A549 (cell line): Measurements from ENCODE around the gene COG5. TPM values are rescaled to one million over a fixed set of nuclear protein-coding genes. Genes with fewer than 3 reads are reported as not detected.

Source experiments
- ATAC-seq, 2 experiments: fragments of 200-7000 bp in 1 of 2; fragments of >200 bp in 1 of 2; cut with Nextera tagmentation in 1 of 2; cut with Tn5 transposase in 1 of 2; 3 replicates each; pipeline versions ENCODE4 v1.8.0 to v1.9.1; 2018 to 2020; ENCODE audit warnings: mild to moderate bottlenecking in 1 of 2, moderate library complexity in 1 of 2
- CTCF ChIA-PET: fragments of 300-600 bp; sonication (Branson Sonifier 250); formaldehyde crosslinking; extraction: SDS; loops from one replicate; lab custom pipeline; 2021; ENCODE audit warnings: antibody characterized with exemption, inconsistent platforms; lab: Yijun Ruan, JAX
- POLR2A ChIA-PET: fragments of 350-600 bp; formaldehyde crosslinking; extraction: SDS; loops from one replicate; lab custom pipeline; 2021; ENCODE audit warnings: antibody characterized with exemption, inconsistent platforms; lab: Yijun Ruan, JAX
- DNase-seq, 2 experiments: peaks; one replicate each; pipeline versions ENCODE4 v3.0.0 to v3.0.0-alpha.2; 2011 to 2016; ENCODE audit warnings: low read depth in 1 of 2, low spot score in 1 of 2
- FAIRE-seq: peaks from 2 replicates; lab custom pipeline; 2011; peaks lifted over from hg19 to GRCh38; lab: Jason Lieb, UNC
- H3K27ac ChIP-seq, 2 experiments: fragments of >200 bp; sonication (Bioruptor Twin); formaldehyde crosslinking; 3 replicates each; pipeline ENCODE4 v1.5.1; 2016 to 2017
- H3K4me1 ChIP-seq: fragments of >200 bp; sonication (Bioruptor Twin); formaldehyde crosslinking; 3 replicates; pipeline ENCODE4 v1.6.1; 2016
- H3K4me2 ChIP-seq: fragments of >200 bp; sonication (Bioruptor Twin); formaldehyde crosslinking; 3 replicates; pipeline ENCODE4 v1.6.1; 2016
- H3K4me3 ChIP-seq: fragments of >200 bp; sonication (Bioruptor Twin); formaldehyde crosslinking; 3 replicates; pipeline ENCODE4 v1.5.1; 2016
- H3K9me3 ChIP-seq: fragments of >200 bp; sonication (Bioruptor Twin); formaldehyde crosslinking; 3 replicates; pipeline ENCODE4 v1.6.1; 2016
- ATOH8 ChIP-seq: fragments of 250-450 bp; sonication (Bioruptor Pico); IDR thresholded peaks from 2 replicates; pipeline ENCODE4 v1.5.0; 2020; ENCODE audit warnings: low read depth, mild to moderate bottlenecking, moderate library complexity
- CBX8 ChIP-seq: fragments of 200-600 bp; sonication (generic); IDR thresholded peaks from 2 replicates; pipeline ENCODE4 v1.6.1; 2016
- EHMT2 ChIP-seq: fragments of 200-600 bp; sonication (generic); IDR thresholded peaks from 2 replicates; pipeline ENCODE4 v1.6.1; 2016; ENCODE audit warnings: antibody characterized with exemption, low read depth, mild to moderate bottlenecking, moderate library complexity
- ELK1 ChIP-seq: fragments of 150-350 bp; IDR thresholded peaks from 2 replicates; pipeline ENCODE4 v1.6.1; 2014; ENCODE audit warnings: low read depth, mild to moderate bottlenecking, low read length
- ESRRA ChIP-seq: fragments of 150-350 bp; IDR thresholded peaks from 2 replicates; pipeline ENCODE4 v1.6.1; 2014; ENCODE audit warnings: mild to moderate bottlenecking, low read length, borderline replicate concordance
- FOXS1 ChIP-seq: fragments of 250-450 bp; sonication (Bioruptor Pico); IDR thresholded peaks from 2 replicates; pipeline ENCODE4 v1.5.0; 2020; ENCODE audit warnings: mild to moderate bottlenecking, moderate library complexity
- HDAC2 ChIP-seq: fragments of 200-600 bp; sonication (generic); IDR thresholded peaks from 2 replicates; pipeline ENCODE4 v1.6.1; 2016
- HES2 ChIP-seq: fragments of >200 bp; sonication (Bioruptor Twin); formaldehyde crosslinking; IDR thresholded peaks from 2 replicates; pipeline ENCODE4 v1.6.1; 2016
- HEYL ChIP-seq: fragments of 250-450 bp; sonication (Bioruptor Pico); IDR thresholded peaks from 2 replicates; pipeline ENCODE4 v1.8.0; 2021; ENCODE audit warnings: mild to moderate bottlenecking, moderate library complexity
- HMGXB4 ChIP-seq: fragments of 250-450 bp; sonication (Bioruptor Pico); IDR thresholded peaks from 2 replicates; pipeline ENCODE4 v1.5.0; 2021; ENCODE audit warnings: mild to moderate bottlenecking, moderate library complexity, borderline replicate concordance
- HOXB13 ChIP-seq: fragments of 250-450 bp; sonication (Bioruptor Pico); IDR thresholded peaks from 2 replicates; pipeline ENCODE4 v1.5.0; 2020; ENCODE audit warnings: low read depth, mild to moderate bottlenecking, moderate library complexity
- HOXB5 ChIP-seq: fragments of 250-450 bp; sonication (Bioruptor Pico); IDR thresholded peaks from 2 replicates; pipeline ENCODE4 v1.5.0; 2020; ENCODE audit warnings: mild to moderate bottlenecking, moderate library complexity
- KDM1A ChIP-seq: fragments of 200-600 bp; sonication (generic); IDR thresholded peaks from 2 replicates; pipeline ENCODE4 v1.6.1; 2016; ENCODE audit warnings: low read depth, mild to moderate bottlenecking
- MAZ ChIP-seq: fragments of 150-350 bp; IDR thresholded peaks from 2 replicates; pipeline ENCODE4 v1.6.1; 2014; ENCODE audit warnings: antibody characterized with exemption, low read depth, low read length, borderline replicate concordance
- MYC ChIP-seq: IDR thresholded peaks from 2 replicates; pipeline ENCODE4 v1.6.1; 2012; ENCODE audit warnings: mild to moderate bottlenecking, inconsistent platforms, low read length, improper control_type of control experiment, borderline replicate concordance
- PBX3 ChIP-seq: IDR thresholded peaks from 2 replicates; pipeline ENCODE4 v1.6.1; 2012
- PHF8 ChIP-seq: fragments of 200-600 bp; sonication (generic); IDR thresholded peaks from 2 replicates; pipeline ENCODE4 v1.6.1; 2016; ENCODE audit warnings: low read depth, mild to moderate bottlenecking, antibody characterized with exemption, moderate library complexity, borderline replicate concordance
- RARB ChIP-seq: fragments of 250-450 bp; sonication (Bioruptor Pico); IDR thresholded peaks from 2 replicates; pipeline ENCODE4 v1.8.0; 2021; ENCODE audit warnings: mild to moderate bottlenecking, moderate library complexity
- RCOR1 ChIP-seq: fragments of 150-350 bp; IDR thresholded peaks from 2 replicates; pipeline ENCODE4 v1.6.1; 2014; ENCODE audit warnings: antibody characterized with exemption, low read length, low read depth
- SMC3 ChIP-seq: fragments of >200 bp; sonication (Bioruptor Twin); formaldehyde crosslinking; IDR thresholded peaks from 3 replicates; pipeline ENCODE4 v1.6.1; 2018; ENCODE audit warnings: inconsistent platforms
- SREBF2 ChIP-seq: fragments of 450-650 bp; IDR thresholded peaks from 2 replicates; pipeline ENCODE4 v1.6.1; 2014; ENCODE audit warnings: mild to moderate bottlenecking, moderate library complexity
- USF2 ChIP-seq: fragments of 450-650 bp; IDR thresholded peaks from 2 replicates; pipeline ENCODE4 v1.6.1; 2014; ENCODE audit warnings: antibody characterized with exemption
- ZC3H11A ChIP-seq: fragments of 450-650 bp; IDR thresholded peaks from 2 replicates; pipeline ENCODE4 v1.6.1; 2014; ENCODE audit warnings: antibody characterized with exemption, mild to moderate bottlenecking
- ZFP36 ChIP-seq: fragments of 450-650 bp; IDR thresholded peaks from 2 replicates; pipeline ENCODE4 v1.6.1; 2014; ENCODE audit warnings: borderline replicate concordance; ENCODE audit not compliant: partially characterized antibody
- ZNF302 ChIP-seq: fragments of 250-450 bp; sonication (Bioruptor Pico); IDR thresholded peaks from 2 replicates; pipeline ENCODE4 v1.9.0; 2021; ENCODE audit warnings: inconsistent platforms, mild to moderate bottlenecking, moderate library complexity
- ZSCAN20 ChIP-seq: fragments of 250-450 bp; sonication (Bioruptor Pico); IDR thresholded peaks from 2 replicates; pipeline ENCODE4 v1.8.0; 2022; ENCODE audit warnings: mild to moderate bottlenecking, moderate library complexity
- WGBS: methylation state at CpG from one replicate; pipeline ENCODE4 v1.1.6; 2017; ENCODE audit errors: missing lambda C conversion rate; 5-methylcytosine and 5-hydroxymethylcytosine counted together
- polyA plus RNA-seq, 4 experiments: library from polyadenylated mRNA; depleted of rRNA in 3 of 4; stranded (reverse); fragments of >200 nt; fragmentation: RNase III in 1 of 4; extraction: RNeasy Plus Mini Kit Qiagen cat#74134 plus additional on column Dnase treatment in 1 of 4; gene quantifications; 2 replicates in 3 of 4; 3 replicates in 1 of 4; pipeline ENCODE4 v1.2.3, GENCODE V29; 2011 to 2017

The COG5 gene
- polyA plus RNA-seq, 2 of the 4 experiments (the other 2 are of a cell fraction): 22.5 to 44.0 TPM

- POLR2A ChIA-PET: no interaction called here
- CTCF ChIA-PET: interaction anchor here (1.2 kb wide), 1 partner anchor 257 kb away, joined by 3 read pairs; no protein-coding TSS in a partner anchor
Measured at GRCh38 chr7:107468824-107469223, 94.9 kb downstream of the COG5 start.

GRCh38 chr7:107467972-107468371 lies 95.7 kb downstream of the COG5 start:
- no peak overlapping the region for H3K27ac ChIP-seq
- ATAC-seq (no peak), FAIRE-seq (no peak), DNase-seq (no peak)
- ChIA-PET CTCF (no interaction called here), POLR2A (no interaction called here)
- no peaks in the 10 kb centered on the region for H3K9me3 ChIP-seq
- 87% methylated on average over 2 of the region's 2 CpGs for WGBS
- no peaks in the 10 kb centered on the region for H3K4me1 ChIP-seq
- TF ChIP-seq RCOR1 (no peak), PHF8 (no peak), USF2 (no peak), HOXB5 (no peak), ESRRA (no peak)
- H3K4me3 ChIP-seq: no peak overlapping the region
- no peak overlapping the region for H3K4me2 ChIP-seq

More at GRCh38 chr7:107468824-107469223, 94.9 kb downstream of the COG5 start:
- FAIRE-seq: no peak
- TF ChIP-seq HDAC2: no peak
- no peak for TF ChIP-seq ELK1
- TF ChIP-seq RCOR1: no peak
- TF ChIP-seq ZC3H11A: no peak
- no peak for TF ChIP-seq HEYL (CRISPR knock-in tag)
- no peak for TF ChIP-seq ZNF302
- TF ChIP-seq ZFP36: no peak
- no peak for TF ChIP-seq FOXS1 (CRISPR knock-in tag)
- no peak for TF ChIP-seq KDM1A
- TF ChIP-seq RARB (CRISPR knock-in tag): no peak
- no peak for TF ChIP-seq SREBF2
- TF ChIP-seq PBX3: no peak
- Histone ChIP-seq H3K27ac (no peak overlapping the region), H3K4me3 (no peak overlapping the region), H3K4me2 (no peak overlapping the region), H3K4me1 (no peaks in the 10 kb centered on the region), H3K9me3 (no peaks in the 10 kb centered on the region)
- WGBS: 79% methylated on average over 1 of the region's 1 CpG
- no peak for ATAC-seq
- DNase-seq: no peak

- POLR2A ChIA-PET: no interaction called here
- ATAC-seq (no peak), FAIRE-seq (no peak), DNase-seq (no peak)
- Histone ChIP-seq H3K9me3 (no peaks in the 10 kb centered on the region), H3K4me1 (no peaks in the 10 kb centered on the region), H3K27ac (no peak overlapping the region), H3K4me3 (no peak overlapping the region), H3K4me2 (no peak overlapping the region)
- 84% methylated on average over 3 of the region's 3 CpGs for WGBS
- CTCF ChIA-PET: interaction anchor here (1.7 to 2.9 kb wide), 12 partner anchors 10 to 681 kb away, joined by 6 to 80 read pairs (median 13); partner anchors contain the start of gene CBLL1
- TF ChIP-seq FOXS1 (CRISPR knock-in tag) (no peak), HEYL (CRISPR knock-in tag) (no peak), SMC3 (no peak), HOXB5 (no peak), ZNF302 (no peak), HOXB13 (CRISPR knock-in tag) (no peak), EHMT2 (no peak), CBX8 (no peak), MAZ (no peak), ZSCAN20 (CRISPR knock-in tag) (no peak), HMGXB4 (CRISPR knock-in tag) (no peak), ATOH8 (CRISPR knock-in tag) (no peak), HES2 (no peak), PHF8 (no peak), USF2 (no peak), MYC (no peak), SREBF2 (no peak), HDAC2 (no peak)
Measured at GRCh38 chr7:107464666-107465226, 99.0 kb downstream of the COG5 start.
